ENCODE results near the gene DGKA.

The DGKA gene

DNA sequence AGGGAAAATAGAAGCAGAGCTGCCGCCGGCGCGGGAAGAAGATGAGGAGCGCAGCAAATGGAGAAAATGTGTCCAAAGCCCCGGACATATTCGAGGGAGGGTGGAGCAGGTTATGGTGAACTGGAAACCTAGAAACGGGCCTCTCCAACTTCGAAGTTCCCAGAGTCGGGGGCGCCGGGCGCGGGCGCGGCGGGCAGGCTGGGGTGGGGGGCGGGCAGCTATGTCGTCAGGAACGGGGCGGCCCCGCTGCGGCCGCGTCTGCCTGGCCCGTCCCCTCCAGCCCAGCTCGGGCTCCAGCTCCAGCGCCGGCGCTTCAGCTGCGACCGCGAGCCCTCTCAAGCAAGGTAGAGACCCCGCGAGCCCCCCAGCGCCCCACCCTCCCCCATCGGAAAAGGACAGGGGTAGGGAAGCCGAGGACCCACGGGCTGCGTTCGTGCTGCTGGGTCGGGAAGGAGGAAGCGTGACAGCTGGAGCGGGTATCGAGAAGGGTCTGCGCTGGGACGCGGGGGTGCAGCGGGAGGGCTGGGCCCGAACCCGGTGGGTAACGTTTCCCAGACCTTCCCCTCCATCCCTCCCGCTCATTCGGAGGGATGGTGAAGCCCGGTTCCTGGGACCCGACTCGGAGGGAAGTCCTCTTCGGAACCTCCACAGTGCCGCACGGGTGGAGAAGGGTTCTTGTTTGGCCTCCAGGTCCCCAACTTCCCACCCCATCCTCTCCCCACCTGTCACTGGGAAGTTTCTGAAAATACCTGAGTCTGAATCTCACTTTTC is 1.0 kb downstream of the DGKA start:
- no peak for DNase-seq

DNA sequence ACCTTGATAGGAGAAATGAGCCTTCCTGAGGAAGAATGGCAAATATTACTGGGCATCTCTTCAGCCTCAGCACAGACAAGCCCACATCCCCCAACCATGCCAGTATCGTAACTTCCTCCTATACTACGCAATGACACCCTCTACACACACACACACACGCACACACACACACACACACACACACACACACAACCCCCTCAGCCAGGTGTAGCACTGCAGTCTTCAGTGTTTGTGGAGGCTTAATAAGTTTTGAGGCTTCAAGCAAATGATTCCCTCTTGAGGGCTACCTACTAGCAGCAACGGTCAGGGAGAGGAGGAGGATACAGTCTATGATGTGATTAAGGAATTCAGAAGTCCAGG is 1.6 kb downstream of the DGKA start:
- DNase-seq, result no peak

DNA sequence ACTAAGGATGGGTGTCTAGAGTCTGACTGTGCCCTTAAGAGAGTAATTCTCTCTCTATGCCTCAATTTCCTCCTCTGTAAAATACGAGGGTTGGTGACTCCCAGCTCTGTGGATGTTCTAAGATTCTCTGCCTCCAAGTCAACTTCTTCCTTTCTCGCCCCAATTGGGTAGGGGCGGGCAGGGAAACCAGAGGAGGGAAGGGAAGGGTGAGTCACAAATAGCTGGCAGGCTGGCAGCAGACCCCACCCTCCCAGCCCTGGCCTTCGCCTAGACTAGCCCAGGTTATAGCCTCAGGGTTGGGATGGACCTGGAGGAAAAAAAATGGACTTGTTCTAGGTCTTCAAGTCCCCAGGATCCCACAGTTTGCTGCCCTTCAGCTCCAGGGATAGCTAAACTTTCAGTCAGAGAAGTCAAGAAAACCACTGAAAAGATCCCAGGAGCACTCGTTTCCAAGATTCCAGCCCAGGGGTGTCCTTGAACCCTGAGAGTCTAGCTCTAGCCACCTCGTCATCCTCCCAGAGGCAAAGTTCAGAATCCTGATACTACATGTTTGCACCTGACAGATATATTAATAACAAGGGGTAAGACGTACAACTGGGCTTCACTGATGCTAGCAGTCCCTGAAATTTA is 2.3 kb downstream of the DGKA start:
- DNase-seq, result no peak

DNA sequence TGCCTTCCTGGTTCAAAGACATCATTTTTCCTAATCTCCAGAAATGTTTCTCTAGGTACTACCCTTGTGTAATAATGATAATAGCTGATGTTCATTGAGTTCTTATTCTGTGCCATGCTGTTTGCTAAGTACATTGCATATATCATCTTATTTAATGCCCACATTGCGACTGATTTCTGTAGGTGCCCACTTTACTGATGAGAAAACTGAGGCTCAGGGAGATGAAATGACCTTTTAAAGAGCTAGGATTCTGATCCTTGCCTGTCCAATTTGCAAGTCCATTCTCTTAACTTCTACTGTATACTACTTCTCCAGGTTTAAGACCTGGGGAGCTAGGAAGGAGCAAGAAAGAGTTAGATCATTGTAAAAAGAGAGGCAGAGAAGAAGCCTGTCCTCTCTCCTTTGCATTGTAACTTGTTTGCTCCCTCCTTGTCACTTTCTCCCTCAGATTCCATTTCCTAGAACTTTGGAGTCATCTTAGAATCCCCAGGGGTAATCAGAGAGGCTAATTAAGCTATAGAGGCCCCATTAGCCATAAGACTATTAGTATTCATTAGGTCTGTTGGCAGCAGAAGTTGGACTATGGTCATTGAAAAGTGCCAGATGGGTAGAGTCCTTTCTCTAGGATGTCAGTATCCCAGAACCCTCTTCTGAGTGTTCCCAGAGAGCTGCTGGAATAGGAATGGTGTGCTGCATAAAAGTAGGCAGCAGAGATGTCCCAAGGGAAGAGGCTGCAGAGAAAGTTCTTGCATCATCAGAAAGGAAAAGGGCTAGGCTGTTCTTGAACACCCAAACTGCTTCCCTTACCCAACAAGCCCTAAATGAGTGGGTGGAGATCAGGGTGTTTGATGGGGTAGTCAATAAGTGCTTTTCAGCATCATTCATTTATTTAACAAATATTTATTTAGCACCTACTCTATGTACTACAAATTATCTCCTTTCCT is 3.1 kb downstream of the DGKA start:
- no peak for DNase-seq

DNA sequence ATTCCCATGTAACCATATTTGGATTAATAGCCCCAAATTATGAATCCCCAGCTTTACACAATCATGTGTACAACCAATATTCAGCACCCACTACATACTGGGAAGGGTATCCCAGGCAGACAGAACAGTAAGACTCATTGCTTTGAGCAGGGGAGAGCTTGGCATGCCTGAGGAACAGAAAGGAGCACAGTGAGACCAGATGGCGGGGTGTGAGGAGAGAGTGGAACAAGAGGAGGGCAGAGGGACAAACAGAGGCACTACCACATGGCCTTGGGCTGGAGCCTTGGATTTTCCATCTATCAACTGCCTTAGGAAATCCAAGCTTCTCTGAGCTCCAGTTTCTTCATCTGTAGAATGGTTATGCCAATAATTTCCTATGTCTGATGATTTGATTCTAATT is 3.8 kb downstream of the DGKA start:
- DNase-seq, result no peak

DNA sequence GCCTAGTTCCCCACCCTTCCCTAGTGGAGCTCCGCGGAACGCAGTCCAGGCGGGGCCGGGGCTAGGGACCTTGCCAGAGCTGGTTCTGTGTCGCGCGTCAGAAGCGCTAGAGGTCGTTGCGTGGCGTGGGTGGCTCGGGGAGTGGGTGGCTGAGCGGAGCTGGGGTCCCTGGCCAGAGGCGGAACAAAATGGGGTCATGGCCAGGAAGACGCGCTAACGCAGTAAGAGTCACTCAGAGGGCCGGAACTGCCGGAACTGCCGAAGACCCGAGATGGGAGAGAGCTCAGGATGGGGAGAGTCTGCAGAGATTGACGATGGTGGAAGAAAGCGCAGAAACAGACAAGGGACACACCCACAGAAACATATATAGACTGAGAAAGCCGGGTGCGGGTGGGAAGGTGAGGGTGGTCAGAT is 4.8 kb downstream of the DGKA start:
- DNase-seq, result no peak

DNA sequence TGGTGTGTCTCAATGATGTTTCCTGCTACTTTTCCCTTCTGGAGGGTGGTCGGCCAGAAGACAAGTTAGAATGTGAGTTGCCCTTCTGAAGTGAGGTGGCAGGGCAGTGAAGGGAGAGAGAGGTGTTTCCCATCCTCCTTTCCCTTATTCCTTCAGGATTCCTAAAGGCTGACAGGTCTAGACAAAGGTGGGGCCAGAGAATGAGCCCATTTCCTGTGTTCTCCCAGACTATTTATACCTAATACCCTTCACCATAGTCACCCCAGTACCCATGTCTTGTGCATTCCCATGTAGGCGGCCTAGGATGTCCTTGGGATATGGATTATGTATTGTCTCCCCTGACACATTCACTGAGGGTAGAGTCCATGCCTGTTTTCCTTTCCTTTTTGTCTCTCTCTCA is 7.0 kb downstream of the DGKA start:
- DNase-seq, result no peak

DNA sequence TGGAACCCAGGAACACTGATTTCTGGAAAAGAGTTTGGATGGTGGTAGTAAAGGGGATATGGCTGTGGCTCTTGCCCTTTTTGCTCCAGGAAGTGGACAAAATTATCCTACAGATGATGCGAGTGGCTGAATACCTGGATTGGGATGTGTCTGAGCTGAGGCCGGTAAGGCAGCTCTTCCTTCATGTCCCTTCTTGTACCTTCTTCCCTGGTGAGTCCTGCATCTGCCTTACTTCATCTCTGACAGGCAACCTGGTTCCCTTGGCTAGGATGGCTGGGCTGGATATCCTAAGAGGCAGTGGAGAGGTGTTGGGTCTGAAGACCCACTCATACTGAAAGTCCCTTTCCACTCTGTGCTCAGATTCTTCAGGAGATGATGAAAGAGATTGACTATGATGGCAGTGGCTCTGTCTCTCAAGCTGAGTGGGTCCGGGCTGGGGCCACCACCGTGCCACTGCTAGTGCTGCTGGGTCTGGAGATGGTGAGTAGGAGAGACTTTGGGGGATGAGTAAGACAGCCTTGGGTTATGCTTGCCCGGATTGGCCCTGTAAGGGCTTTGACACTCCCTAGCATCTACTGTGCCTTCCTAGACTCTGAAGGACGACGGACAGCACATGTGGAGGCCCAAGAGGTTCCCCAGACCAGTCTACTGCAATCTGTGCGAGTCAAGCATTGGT is 8.0 kb downstream of the DGKA start:
- DNase-seq, result no peak

DNA sequence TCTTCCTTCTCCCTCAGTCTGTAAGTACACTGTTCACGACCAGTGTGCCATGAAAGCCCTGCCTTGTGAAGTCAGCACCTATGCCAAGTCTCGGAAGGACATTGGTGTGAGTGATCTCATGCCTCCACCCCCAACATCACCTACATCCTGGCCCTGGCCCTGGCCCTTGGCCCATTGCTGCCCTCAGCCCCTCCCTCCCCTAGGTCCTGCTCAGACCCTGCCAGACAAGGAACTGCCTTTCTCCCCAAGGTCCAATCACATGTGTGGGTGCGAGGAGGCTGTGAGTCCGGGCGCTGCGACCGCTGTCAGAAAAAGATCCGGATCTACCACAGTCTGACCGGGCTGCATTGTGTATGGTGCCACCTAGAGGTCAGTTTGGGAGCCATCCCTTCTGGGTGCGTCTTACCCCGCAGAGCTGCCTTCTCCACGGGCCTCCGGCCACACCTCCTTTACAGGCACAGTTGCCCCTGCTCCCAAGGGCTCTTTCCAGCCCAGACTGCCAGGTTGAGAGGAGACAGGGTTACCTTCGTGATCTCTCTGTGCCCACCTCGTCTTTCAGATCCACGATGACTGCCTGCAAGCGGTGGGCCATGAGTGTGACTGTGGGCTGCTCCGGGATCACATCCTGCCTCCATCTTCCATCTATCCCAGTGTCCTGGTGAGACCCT is 9.2 kb downstream of the DGKA start:
- peak; percentile 27 for DNase-seq

DNA sequence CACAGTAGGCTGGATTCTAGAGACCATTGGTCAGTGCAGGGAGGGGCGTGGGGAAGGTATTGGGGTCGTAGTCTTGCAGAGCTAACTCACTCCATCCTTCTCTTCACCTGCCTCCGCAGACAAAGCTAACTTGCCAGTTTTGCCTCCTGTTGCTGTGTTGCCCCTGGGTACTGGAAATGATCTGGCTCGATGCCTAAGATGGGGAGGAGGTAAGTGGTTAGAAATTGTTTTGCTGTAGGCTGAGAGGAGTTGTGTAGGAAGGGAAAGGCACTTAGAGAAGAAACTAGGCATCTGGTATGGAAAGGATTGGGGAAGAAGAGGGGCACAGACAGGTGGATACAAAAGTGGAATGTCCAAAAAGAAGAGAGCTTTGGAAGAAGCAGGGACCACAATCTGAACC is 11.1 kb downstream of the DGKA start:
- DNase-seq, result no peak

DNA sequence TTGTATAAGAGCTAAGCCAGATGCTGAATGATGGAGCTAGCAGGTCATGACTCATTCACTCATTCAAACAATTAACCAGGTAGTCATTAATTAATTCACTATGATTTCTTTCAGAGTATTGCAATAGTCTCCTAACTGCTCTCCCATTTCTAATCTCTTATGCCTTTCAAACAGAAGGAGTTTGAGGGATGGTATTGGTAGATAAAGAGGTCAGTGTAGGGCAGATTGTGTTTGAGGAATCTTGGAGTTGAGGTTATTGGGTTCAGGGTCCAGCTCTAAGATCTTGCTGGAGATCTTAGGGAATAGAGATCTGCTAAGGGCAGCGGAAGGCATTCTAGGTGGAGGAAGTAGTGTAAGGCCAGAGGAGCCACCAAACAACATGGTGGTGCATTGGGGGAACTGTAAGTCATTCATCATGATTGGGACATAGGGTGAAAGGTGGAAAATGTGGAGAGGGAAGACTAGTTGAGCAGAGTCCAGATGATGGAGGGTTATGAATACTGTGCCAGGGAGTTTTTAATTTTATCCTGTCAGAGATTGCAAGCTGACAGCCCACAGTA is 11.7 kb downstream of the DGKA start:
- DNase-seq, result no peak

DNA sequence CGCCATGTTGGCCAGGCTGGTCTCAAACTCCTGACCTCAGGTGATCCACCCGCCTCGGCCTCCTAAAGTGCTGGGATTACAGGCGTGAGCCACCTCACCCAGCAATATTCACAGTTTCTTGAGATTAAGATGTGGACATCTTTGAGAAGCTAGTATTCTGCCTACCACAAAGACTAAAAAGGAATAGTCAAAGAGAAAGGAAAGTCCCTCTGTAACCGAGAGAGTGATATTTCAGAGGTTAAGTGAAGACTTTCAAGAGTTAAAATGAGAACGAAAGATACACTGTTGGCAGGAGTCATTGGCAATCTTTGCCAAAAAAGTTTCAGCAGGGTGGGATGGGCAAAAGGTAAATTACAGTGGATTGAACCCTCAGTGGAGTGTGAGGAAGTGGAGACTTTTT is 15.6 kb downstream of the DGKA start:
- no peak for DNase-seq

DNA sequence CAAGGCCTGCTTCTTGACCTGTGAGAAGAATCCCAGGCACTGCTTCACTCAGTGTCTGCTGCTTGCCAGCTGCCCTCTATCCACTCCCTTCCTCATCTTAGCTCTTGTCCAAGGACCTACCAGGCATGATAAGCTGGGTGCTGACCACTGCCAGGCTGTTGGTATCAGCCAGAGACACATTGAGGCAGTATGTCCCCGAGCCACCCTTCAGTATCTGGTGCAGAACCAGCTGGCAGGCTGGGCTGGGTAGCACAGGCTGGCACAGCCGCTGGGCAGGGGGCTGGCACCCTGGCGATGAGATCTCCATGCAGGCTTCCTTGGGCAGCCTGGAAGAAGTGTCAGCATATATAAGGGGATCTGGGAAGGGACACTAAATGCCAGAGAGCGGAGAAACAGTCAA is 24.4 kb downstream of the DGKA start:
- no peak for DNase-seq

DNA sequence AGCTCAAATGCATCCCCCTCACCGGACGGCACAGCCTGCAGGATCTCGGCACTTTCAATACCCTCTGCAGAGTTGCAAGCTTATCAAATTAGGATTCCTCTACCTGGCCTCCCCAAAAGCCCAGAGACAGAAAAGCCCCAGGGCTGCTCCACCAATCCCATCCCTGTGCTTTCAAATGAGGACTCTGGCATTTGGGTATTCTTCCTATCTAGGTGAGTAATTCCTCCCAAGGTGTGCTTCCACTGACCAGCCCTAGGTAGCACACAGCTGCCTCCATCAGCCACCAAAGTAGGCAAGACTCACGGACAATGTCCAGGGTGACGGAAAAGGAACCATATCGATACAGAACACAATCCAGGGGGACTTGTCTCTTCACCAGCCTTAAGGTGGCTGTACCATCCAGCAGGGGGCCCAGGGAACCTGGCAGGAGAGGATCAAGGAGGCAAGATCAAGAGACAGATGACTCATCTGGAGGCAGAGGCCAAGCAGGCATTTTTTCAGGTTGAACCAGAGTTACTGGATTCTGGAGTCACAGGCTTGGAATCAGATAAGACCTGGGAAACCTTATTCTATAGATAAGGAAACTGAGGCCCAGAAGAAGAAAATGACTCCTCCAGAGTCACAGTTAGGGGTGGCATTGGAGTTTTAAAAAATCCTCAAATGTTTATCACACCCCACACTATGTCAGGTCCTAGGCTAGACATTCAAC is 25.0 kb downstream of the DGKA start:
- no peak for DNase-seq

DNA sequence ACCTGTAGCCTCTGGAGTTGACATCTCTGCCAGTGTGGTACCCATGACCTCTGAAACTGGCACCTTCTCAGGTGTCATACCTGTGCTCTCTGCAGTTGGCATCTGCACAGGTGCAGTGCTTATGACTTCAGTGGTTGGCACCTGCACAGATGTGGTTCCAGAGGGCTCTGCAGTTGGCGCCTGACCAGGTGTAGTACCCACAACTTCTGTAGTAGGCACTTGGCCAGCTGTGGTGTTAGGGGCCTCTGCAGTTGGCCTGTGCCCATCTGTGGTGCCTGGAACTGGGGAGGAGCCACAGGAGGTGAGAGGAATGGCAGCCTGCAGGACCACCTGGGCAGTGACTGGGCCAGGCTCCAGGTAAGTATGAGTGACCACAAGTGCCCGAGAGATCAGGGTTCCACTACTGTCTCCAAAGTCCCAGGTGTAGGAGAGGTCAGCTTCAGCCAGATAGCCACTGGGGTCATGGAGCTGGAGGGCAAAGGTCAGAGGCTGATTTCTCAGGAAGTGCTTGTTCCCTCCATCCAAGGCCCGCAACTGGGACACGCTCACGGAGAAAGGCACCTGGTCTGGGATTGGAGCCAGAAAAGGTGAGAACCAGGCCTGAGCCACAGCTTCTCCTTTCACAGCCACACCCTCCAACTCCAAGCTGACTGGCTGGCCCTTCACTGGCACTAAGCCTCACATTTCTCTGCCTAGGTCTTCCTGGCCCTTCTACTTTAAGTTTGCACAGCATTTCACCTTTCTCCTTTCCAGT is 26.3 kb downstream of the DGKA start:
- DNase-seq, result no peak

DNA sequence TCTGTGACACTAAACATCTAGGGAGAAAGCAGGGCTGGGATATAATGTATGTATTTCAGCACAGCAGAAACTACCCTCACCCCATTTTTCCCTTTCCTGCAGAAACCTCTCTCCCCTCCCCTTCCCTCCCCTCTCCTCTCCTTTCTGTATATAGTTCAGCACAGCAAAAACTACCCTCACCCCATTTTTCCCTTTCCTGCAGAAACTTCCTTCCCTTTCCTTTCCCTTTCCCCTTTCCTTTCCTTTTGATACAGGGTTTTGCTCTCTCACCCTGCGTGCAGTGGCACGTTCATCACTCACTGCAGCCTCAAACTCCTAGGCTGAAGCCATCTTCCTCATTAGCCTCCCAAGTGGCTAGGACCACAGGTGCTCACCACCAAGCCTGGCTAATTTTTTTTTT is 32.8 kb downstream of the DGKA start:
- no peak for DNase-seq

DNA sequence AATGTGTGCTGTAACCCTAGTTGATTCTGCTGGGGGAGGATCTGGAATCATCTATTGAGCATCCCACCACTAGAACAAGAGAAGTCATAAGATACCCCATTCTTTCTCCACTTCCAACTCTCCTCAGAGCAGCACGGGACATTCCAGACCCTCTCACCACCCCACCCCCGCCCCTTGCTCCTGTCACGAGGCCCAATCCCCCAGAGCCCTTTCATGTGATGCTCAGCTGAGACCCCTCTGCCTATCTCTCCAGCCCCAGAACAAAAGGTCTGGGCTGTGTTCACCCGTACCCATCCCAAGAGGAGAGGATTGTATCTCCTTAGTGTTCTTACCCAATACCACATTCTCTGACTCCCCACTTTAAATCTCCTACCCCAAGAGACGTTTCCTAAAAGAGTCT is 34.3 kb downstream of the DGKA start:
- DNase-seq, result no peak

DNA sequence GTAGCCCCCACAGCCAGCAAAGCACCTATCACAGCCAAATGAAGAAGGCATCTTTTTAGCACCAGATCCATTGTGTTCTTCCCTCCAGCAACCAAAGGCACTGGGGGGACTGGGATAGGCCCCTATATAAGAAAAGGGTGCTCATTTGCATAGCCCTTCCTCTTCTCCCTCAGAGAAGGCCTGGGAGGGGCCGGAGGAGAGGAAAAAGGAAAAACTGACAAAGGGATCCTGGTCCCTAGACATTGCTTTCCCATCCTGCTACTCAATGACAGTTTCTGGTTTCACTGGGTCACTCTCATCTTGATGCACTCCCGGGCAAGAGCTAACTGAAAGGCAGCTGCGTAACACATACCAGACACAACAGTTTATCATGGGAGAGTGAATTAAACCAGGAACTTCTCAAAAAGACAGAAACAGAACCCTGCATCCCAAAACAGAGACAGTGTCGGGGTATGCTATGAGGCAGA is 35.0 kb downstream of the DGKA start, which contains the start of gene PMEL:
PMEL (minus strand) TSS at position 102 of the 467 bp plus-strand sequence; CDS start at position 71, 31 bp downstream.
- no peak for DNase-seq

DNA sequence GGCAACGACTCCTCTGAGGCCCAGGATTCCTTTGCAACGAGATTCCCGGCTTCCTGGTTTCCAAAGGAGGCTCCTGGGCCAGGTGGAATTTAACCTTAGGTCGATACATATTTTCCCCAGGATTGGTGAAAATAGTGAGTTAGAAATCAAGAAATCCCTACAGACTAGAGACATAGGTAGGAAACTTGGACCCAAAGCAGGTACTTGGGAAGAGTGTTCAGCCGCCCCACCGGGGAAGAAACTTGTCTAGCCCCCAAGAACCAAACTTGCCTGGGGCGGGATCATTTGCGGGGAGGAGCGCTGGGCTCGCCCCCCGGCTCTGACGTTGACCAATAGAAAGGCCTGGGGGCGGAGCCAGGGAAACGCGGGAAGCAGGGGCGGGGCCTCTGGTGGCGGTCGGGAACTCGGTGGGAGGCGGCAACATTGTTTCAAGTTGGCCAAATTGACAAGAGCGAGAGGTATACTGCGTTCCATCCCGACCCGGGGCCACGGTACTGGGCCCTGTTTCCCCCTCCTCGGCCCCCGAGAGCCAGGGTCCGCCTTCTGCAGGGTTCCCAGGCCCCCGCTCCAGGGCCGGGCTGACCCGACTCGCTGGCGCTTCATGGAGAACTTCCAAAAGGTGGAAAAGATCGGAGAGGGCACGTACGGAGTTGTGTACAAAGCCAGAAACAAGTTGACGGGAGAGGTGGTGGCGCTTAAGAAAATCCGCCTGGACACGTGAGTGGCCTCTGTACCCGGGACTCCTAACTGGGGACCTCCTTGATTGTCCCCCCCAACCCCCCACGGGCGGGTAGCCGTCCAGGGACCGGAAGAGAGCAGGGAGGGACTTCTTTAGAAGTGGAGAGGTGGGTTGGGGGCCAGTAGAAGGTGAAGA is 35.7 kb downstream of the DGKA start, which contains the start of gene CDK2:
CDK2 (plus strand) TSS at position 423 of the 874 bp plus-strand sequence; CDS start at position 602, 179 bp downstream.
- DNase-seq, result peak; percentile 48

Measured in NCI-H1417 treated with DMSO at 0.1 percent for 48 hours (cell line).